ENCODE data around the gene C20orf204.

DNA sequence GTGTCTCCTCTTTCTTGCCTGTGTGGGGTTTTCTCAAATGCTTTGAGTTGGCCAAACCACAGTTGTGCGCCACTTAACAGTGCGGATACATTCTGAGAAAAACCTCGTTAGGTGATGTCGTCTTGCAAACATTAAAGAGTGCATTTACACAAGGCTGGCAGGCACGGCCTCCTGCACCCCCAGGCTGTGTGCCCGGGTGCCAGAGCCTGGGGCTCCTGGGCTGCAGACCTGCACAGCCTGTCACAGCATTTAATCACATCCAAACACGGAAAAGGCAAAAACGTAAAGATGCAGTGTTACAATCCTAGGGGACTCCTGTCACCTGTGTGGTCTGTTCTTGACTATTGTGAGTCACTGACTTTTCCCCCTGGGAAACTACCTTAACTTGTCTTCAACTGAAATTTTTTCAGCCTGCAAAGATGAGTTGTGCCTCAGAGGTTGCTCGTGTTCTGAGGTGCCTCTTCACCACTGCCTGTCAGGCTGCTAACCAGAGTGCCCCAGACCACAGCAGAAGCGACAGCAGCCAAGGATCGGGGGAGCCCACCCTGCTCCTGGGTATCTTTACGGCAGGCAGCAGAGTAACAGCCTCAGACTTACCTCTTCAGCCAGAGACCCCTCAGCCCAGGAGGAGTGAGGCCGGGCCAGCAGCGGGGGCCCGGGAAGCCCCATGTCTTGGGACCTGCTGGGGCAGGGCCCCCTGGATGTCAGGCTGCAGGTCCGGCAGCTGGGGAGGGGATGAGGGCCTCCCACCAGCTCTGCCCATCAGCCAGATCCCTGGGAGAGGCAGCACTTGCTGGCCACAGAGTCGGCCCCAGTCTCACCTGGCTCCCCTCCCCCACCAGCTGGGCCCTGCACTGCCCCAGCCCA, 683 bp upstream of the C20orf204 start:
- TF ChIP-seq, protein P1, sequence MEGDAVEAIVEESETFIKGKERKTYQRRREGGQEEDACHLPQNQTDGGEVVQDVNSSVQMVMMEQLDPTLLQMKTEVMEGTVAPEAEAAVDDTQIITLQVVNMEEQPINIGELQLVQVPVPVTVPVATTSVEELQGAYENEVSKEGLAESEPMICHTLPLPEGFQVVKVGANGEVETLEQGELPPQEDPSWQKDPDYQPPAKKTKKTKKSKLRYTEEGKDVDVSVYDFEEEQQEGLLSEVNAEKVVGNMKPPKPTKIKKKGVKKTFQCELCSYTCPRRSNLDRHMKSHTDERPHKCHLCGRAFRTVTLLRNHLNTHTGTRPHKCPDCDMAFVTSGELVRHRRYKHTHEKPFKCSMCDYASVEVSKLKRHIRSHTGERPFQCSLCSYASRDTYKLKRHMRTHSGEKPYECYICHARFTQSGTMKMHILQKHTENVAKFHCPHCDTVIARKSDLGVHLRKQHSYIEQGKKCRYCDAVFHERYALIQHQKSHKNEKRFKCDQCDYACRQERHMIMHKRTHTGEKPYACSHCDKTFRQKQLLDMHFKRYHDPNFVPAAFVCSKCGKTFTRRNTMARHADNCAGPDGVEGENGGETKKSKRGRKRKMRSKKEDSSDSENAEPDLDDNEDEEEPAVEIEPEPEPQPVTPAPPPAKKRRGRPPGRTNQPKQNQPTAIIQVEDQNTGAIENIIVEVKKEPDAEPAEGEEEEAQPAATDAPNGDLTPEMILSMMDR (IDR thresholded peaks at IDR 0.05 in 2 of 3, conservative IDR thresholded peaks at IDR 0.05 in 1 of 3; ENCODE audit: control insufficient read depth in 2 of 3, extremely low read depth in 1 of 3, insufficient read depth in 1 of 3, low read depth in 3 of 3, low read length in 3 of 3) = no peak
- TF ChIP-seq HDAC6 (IDR thresholded peaks at IDR 0.05; ENCODE audit: unreplicated experiment) (no peak), TAF1 (IDR thresholded peaks at IDR 0.05; ENCODE audit: borderline replicate concordance, low read depth, low read length) (peak; percentile 55; the same call in 1 of the 2 replicates), CREB1 (IDR thresholded peaks at IDR 0.05; ENCODE audit: low read depth) (no peak), ASH2L (IDR thresholded peaks at IDR 0.05; ENCODE audit: borderline replicate concordance, low read depth) (no peak), CHD2 (IDR thresholded peaks at IDR 0.05; ENCODE audit: borderline replicate concordance, low read depth, low read length) (peak; percentile 47; the same call in 1 of the 2 replicates), RCOR1 (conservative IDR thresholded peaks at IDR 0.05; ENCODE audit: low read depth, low read length) (no peak)
- TF ChIP-seq, protein P2, sequence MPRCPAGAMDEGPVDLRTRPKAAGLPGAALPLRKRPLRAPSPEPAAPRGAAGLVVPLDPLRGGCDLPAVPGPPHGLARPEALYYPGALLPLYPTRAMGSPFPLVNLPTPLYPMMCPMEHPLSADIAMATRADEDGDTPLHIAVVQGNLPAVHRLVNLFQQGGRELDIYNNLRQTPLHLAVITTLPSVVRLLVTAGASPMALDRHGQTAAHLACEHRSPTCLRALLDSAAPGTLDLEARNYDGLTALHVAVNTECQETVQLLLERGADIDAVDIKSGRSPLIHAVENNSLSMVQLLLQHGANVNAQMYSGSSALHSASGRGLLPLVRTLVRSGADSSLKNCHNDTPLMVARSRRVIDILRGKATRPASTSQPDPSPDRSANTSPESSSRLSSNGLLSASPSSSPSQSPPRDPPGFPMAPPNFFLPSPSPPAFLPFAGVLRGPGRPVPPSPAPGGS (IDR thresholded peaks at IDR 0.05; ENCODE audit: borderline replicate concordance, insufficient read depth, low read depth, low read length, poor library complexity, severe bottlenecking) = peak; percentile 13

Measured in GM12878 (cell line).